Tongue (tissue), 2 donors: ENCODE data around the gene HAUS1. TPM values are rescaled to one million over a fixed set of nuclear protein-coding genes. Genes with fewer than 3 reads are reported as not detected.
"Not testable (repeated sequence)": the region's sequence is repeated elsewhere in the genome, so short reads cannot be mapped to it uniquely, and the experiment has no call there.

Source experiments
- DNase-seq: peaks from one replicate; pipeline ENCODE4 v3.0.0-alpha.2; 2015
- total RNA-seq: library from RNA; depleted of rRNA; stranded (reverse); fragments of >200 nt; gene quantifications from one replicate; pipeline ENCODE4 v1.2.3, GENCODE V29; 2014

HAUS1 gene
- total RNA-seq, result 56.6 TPM

- peak; percentile 96 for DNase-seq
These were observed at the start of gene HAUS1 for GRCh38 chr18:46104128-46104911. HAUS1 (plus strand) TSS chr18:46104385; CDS start chr18:46104412, 27 bp downstream.

- DNase-seq, result no peak
These were observed 49.0 kb upstream of the HAUS1 start for GRCh38 chr18:46054956-46055837.

GRCh38 chr18:46055838-46056230 lies 48.4 kb upstream of the HAUS1 start:
- DNase-seq, result no peak

GRCh38 chr18:46060359-46060841 lies 43.8 kb upstream of the HAUS1 start:
- DNase-seq, result no peak

- no peak for DNase-seq
These were observed 42.8 kb upstream of the HAUS1 start for GRCh38 chr18:46061387-46061786.

GRCh38 chr18:46061796-46062195 lies 42.4 kb upstream of the HAUS1 start:
- no peak for DNase-seq

GRCh38 chr18:46062781-46063180 lies 41.4 kb upstream of the HAUS1 start:
- DNase-seq, result no peak

- DNase-seq, result no peak
These were observed 36.7 kb upstream of the HAUS1 start for GRCh38 chr18:46067438-46068007.

GRCh38 chr18:46068763-46069162 lies 35.4 kb upstream of the HAUS1 start:
- no peak for DNase-seq

- no peak for DNase-seq
These were observed 34.7 kb upstream of the HAUS1 start for GRCh38 chr18:46069524-46069923.

- DNase-seq, result no peak
These were observed 34.0 kb upstream of the HAUS1 start for GRCh38 chr18:46070232-46070631.

- no peak for DNase-seq
These were observed 33.2 kb upstream of the HAUS1 start for GRCh38 chr18:46070815-46071652.

GRCh38 chr18:46071653-46072375 lies 32.4 kb upstream of the HAUS1 start, which contains the start of gene PSTPIP2:
PSTPIP2 (minus strand) TSS chr18:46072260; CDS start chr18:46072188, 72 bp downstream.
- DNase-seq, result peak; percentile 76

GRCh38 chr18:46072376-46072867 lies 31.8 kb upstream of the HAUS1 start:
- no peak for DNase-seq

GRCh38 chr18:46072959-46073358 lies 31.2 kb upstream of the HAUS1 start:
- no peak for DNase-seq

- DNase-seq, result peak; percentile 90
These were observed 30.5 kb upstream of the HAUS1 start for GRCh38 chr18:46073474-46074331.

- DNase-seq, result no peak
These were observed 24.8 kb upstream of the HAUS1 start for GRCh38 chr18:46079336-46079735.

GRCh38 chr18:46080156-46080555 lies 24.0 kb upstream of the HAUS1 start:
- DNase-seq, result no peak

GRCh38 chr18:46084431-46084830 lies 19.8 kb upstream of the HAUS1 start:
- no peak for DNase-seq

- DNase-seq, result not testable (repeated sequence)
These were observed 15.7 kb upstream of the HAUS1 start for GRCh38 chr18:46088501-46088900.
